GM03348 (cell line): ENCODE results near the gene KCTD19.
A peak's percentile ranks its signal among the peaks of the same experiment; 100 is the strongest.

Experiments
- DNase-seq: peaks from one replicate; pipeline ENCODE4 v3.0.0; 2012; ENCODE audit warnings: low spot score

KCTD19 gene

DNA sequence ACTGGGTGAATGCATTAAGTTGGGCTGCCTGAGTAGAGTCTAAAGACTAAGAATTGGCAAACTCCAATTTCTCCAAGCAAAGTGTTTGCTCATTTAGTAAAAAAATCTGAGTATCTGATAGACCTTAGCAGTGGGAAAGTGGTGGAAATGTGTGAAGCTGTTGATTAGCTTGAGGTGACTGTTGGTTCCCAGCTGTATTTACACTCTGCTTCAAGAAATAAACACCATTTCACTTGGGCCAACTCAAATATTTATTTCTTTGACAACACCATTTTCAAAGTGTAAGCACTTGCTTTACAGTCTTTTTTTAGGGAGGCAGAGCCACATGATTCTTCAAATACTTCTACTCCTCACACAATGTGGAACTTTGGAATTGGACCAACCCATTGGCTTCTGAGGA lies 8.7 kb downstream of the KCTD19 start:
- DNase-seq: no peak

- no peak for DNase-seq
Observed at GRCh38 chr16:67312719-67313118, 13.8 kb downstream of the KCTD19 start.

- DNase-seq: peak; percentile 93
Observed at GRCh38 chr16:67311607-67312488, 14.7 kb downstream of the KCTD19 start.

GRCh38 chr16:67310561-67310960 lies 16.0 kb downstream of the KCTD19 start:
- DNase-seq: no peak

DNA sequence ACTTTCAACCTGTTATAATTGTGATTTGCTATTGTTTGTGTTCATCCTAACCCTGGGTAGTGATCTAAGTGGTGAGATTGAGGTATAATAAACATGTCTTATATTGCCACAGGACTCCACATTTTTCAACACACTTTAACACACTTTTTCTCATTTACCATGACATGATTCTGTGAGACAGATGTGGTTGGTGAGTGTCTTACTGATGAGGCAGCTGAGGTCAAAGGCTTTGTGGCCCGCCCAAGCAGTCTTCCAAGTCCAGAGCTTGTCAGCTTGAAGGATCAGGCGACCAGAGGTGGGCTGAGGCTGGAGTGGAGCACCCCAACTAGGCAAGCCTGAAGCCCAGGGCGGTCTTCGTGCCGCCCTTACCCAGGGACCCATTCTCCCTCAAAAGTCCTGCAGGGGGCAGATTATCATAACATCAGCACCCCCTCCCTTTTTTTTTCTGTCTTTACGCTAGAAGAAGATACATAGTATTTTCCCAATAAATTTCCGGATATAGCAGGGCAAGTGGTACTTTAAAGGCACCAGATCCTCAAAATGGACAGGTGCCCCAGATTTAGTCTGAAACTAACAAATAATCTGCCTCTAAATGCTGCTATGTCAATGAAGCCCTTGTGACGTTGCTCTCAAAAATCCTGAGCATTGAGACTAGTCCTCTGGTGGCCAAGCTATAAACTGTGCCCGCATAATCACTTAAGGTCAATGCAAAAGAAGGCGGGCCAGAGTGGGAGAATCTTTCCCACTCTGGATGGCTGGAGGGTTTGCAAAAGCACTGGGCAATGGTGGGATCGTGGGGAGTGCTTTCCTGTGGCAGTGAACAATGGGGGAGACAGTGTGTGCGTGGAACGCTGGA lies 21.1 kb downstream of the KCTD19 start:
- no peak for DNase-seq

GRCh38 chr16:67304020-67304419 lies 22.5 kb downstream of the KCTD19 start:
- DNase-seq: peak; percentile 61

GRCh38 chr16:67302970-67303369 lies 23.6 kb downstream of the KCTD19 start:
- DNase-seq: no peak

DNA sequence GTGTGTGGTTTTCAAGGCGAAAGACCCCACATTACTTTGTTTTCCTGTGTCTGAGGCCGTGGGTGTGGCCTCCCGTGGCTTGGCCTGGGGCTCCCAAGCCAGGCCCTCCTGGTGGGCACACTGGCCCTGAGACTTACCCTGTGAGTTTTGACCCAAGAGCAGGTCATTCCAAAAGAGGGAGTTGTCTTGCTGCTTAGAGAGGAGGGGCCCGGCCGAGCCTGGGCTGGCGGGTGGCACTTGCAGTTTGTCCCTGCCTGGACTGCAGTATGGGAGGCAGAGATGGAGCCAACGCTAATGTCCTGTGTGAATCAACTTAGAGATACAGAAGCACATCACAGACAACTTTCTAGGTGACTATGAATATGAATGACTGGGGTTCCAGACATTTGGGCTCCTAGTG lies 24.5 kb downstream of the KCTD19 start:
- no peak for DNase-seq

DNA sequence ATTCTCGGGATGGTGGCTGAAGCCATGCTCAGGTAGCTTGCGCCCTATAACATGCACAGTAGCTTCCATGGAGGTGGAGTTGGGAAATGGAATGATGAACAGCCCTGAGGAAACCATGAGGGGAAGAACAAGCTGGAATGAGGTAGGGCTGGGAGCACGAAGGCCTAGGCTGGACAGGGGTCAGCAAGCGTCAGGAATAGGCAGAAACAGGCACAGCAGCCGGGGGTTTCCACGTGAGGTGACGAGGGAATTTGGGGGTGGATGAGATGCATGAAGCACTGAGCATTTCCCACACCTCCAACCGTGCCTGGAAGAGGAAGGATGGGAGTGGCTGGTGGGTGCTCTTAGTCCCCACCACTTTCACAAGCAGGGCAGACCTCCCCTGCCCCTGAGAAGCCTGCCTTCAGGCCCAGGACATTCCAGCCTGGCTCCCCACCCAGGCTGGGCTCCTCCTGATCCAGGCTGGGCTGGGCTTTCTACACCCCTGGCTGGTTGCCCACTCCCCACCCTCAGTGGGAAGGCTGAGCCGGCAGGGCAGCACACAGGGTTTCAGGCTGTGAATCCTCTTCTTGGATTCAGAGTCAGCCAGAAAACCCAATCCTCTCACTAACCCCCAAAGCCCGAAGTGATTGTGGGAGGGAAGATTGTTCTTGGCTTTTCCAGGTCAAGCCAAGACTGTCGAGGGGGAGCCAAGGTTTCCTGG lies 25.3 kb downstream of the KCTD19 start:
- DNase-seq: peak; percentile 34

DNA sequence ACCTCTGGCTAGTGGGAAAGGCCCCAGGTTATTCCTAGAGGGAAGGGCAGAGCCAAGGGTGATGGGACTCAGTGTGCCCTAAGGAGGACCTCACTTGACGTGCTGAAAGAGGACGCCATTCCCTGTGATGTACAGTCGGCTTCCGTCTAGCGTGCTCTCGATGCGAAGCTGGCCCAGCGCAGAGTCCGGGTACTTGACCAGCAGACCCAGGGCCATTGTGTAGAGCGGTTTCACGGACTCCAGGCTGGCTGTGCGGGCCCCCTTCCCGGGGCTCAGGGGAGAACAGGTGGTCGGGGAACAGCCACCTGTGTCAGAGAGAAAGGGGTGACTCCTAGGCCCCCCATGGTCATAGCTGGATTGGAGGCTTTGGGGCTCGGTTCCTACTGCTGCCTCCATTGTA lies 27.3 kb downstream of the KCTD19 start:
- no peak for DNase-seq

DNA sequence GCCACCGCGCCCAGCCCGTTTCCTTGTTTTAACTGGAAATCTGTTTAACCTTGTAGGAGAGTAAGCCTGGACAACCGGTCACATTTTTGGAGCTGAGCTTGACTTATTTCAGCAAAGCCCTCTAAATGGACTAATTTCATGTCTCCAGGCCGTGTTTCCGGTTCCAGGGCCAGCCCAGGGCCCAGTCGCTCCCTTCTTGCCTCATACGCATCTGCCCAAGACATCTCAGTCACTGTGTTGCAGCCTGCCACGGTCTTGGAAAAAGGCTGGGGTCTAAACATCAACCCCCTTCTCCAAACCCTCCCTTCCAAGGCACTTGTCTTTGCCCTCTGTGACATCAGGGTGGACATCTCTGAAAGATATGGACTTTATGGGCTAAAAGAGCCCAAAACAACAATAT lies 28.3 kb downstream of the KCTD19 start:
- no peak for DNase-seq

- peak; percentile 62 for DNase-seq
Observed at GRCh38 chr16:67296420-67296819, 30.1 kb downstream of the KCTD19 start.

GRCh38 chr16:67294938-67295361 lies 31.6 kb downstream of the KCTD19 start:
- DNase-seq: peak; percentile 76

- no peak for DNase-seq
Observed at GRCh38 chr16:67294171-67294757, 32.3 kb downstream of the KCTD19 start.

GRCh38 chr16:67291461-67291860 lies 35.1 kb downstream of the KCTD19 start:
- no peak for DNase-seq

GRCh38 chr16:67287960-67288359 lies 38.6 kb downstream of the KCTD19 start:
- DNase-seq: no peak

DNA sequence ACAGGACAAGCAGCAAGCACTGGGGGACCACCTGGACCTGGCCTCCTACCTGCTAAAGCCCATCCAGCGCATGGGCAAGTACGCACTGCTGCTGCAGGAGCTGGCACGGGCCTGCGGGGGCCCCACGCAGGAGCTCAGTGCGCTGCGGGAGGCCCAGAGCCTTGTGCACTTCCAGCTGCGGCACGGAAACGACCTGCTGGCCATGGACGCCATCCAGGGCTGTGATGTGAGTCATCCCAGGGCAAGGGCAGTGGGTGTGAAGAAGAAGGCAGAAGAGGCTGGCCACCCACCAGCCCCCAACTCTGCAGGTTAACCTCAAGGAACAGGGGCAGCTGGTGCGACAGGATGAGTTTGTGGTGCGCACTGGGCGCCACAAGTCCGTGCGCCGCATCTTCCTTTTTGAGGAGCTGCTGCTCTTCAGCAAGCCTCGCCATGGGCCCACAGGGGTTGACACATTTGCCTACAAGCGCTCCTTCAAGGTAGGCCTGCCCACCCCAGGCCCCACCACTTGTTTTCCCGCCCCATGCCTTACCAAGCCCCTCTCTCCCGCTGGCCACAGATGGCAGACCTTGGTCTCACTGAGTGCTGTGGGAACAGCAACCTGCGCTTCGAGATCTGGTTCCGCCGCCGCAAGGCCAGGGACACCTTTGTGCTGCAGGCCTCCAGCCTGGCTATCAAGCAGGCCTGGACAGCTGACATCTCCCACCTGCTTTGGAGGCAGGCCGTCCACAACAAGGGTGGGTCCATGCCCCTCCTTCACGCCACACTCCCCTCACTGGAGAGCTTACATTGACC lies 39.9 kb downstream of the KCTD19 start:
- DNase-seq: no peak

DNA sequence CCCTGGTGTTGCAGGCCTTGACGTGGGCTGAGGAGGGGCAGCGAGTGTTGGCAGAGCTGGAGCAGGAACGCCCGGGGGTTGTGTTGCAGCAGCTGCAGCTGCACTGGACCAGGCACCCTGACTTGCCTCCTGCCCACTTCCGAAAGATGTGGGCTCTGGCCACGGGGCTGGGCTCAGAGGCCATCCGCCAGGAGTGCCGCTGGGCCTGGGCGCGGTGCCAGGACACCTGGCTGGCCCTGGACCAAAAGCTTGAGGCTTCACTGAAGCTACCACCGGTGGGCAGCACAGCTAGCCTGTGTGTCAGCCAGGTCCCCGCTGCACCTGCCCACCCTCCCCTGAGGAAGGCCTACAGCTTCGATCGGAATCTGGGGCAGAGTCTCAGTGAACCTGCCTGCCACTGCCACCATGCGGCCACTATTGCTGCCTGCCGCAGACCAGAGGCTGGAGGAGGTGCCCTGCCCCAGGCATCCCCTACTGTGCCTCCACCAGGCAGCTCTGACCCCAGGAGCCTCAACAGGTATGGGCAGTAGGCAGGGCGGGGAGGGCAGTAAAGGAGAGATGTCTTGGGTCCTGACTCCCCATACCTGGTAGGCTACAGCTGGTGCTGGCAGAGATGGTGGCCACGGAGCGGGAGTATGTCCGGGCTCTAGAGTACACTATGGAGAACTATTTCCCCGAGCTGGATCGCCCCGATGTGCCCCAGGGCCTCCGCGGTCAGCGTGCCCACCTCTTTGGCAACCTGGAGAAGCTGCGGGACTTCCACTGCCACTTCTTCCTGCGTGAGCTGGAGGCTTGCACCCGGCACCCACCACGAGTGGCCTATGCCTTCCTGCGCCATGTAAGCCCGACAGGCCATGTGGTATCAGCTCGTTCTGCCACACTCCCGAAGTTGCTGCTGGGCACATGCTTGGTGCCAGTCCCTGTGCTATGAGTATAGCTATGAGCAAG lies 41.6 kb downstream of the KCTD19 start:
- peak; percentile 36 for DNase-seq

DNA sequence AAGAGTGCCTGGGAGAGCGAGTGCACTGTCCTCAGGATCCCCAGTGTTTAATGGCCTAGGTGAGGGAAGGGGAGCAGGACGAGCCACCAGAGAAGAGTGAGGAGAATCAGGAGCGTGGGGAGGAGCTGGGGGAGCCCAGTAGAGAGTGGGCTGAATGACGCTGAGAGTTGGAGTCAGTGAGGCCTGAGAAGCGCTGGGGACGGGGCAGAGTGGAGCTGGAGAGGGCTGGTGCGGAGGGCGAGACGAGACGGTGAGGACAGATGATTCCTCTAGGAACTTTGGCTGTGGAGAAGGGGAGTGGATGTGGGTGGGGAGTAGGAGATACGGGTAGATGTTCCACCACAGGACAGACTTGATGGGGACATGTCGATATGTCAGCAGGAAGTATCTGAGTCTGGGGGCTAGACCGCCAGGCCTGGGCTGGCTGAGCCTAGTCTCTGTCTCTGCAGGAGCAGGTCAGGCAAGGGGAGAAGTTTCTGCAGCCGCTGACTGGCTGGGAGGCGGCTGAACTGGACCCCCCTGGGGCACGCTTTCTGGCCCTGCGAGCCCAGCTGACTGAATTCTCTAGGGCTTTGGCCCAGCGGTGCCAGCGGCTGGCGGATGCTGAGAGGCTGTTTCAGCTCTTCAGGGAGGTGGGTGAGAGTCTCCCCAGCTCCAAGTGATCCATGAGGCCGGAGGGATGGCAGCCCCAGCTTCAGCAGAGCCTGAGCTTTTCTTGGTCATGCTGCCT lies 42.5 kb downstream of the KCTD19 start:
- no peak for DNase-seq
